ENCODE results near the gene SLC6A3. TPM values are rescaled to one million over a fixed set of nuclear protein-coding genes. Genes with fewer than 3 reads are reported as not detected.
A peak's percentile ranks its signal among the peaks of the same experiment; 100 is the strongest.

The SLC6A3 gene
- total and polyA plus RNA-seq, 9 of the 15 experiments (the other 6 are each of a cell fraction or from before 2014, with no cell fraction given): not detected

- TF ChIP-seq ARID3A (IDR thresholded peaks at IDR 0.05; ENCODE audit: borderline replicate concordance, low read depth, low read length): no peak
- no peak for TF ChIP-seq ZNF785 (CRISPR knock-in tag; IDR thresholded peaks at IDR 0.05)
- peak; percentile 28 for TF ChIP-seq PKNOX1 (IDR thresholded peaks at IDR 0.05)
- TF ChIP-seq MEIS2 (IDR thresholded peaks at IDR 0.05; ENCODE audit: partially characterized antibody): peak; percentile 50
- 0 out of 2 replicates have a peak, but pooled peaks have one; percentile 54 for TF ChIP-seq EHMT2 (IDR thresholded peaks at IDR 0.05)
- TF ChIP-seq KDM1A (IDR thresholded peaks at IDR 0.05): peak in 1 of 2 experiments; percentile 4; a peak in 2 of 4 replicates
- no peak for TF ChIP-seq CBFA2T2 (conservative IDR thresholded peaks at IDR 0.05)
- no peak for TF ChIP-seq PRMT5 (CRISPR knock-in tag; IDR thresholded peaks at IDR 0.05)
- TF ChIP-seq KLF1 (tag; IDR thresholded peaks at IDR 0.05): no peak
- TF ChIP-seq JUND (IDR thresholded peaks at IDR 0.05; ENCODE audit: borderline replicate concordance, low read depth, low read length): no peak
- TF ChIP-seq JUND (tag; IDR thresholded peaks at IDR 0.05; ENCODE audit: borderline replicate concordance, low read depth, low read length): no peak
- no peak for TF ChIP-seq ZFP30 (CRISPR knock-in tag; IDR thresholded peaks at IDR 0.05; ENCODE audit: borderline replicate concordance)
These were observed 26.3 kb downstream of the SLC6A3 start (continued) for GRCh38 chr5:1418921-1419280.
